Fibroblast of the aortic adventitia (primary cell): ENCODE data around the gene PWP1. TPM values are rescaled to one million over a fixed set of nuclear protein-coding genes. Genes with fewer than 3 reads are reported as not detected.

Source experiments
- DNase-seq: peaks from one replicate; pipeline ENCODE4 v3.0.0-alpha.2; 2010; ENCODE audit warnings: low read depth
- H3K4me3 ChIP-seq: 2 replicates; pipeline ENCODE4 v1.5.1; 2011; ENCODE audit warnings: low read depth, mild to moderate bottlenecking, control low read depth, low read length, moderate library complexity
- total RNA-seq: library from RNA; depleted of rRNA; stranded (reverse); fragments of >200 nt; gene quantifications from 2 replicates; pipeline ENCODE4 v1.2.3, GENCODE V29; 2012; ENCODE audit warnings: low replicate concordance
- TF ChIP-seq, protein P1 (sequence below): IDR thresholded peaks from 2 replicates; pipeline ENCODE4 v1.5.1; 2011; ENCODE audit warnings: mild to moderate bottlenecking, low read length, control low read depth, inconsistent platforms; ENCODE audit not compliant: insufficient read depth

The PWP1 gene
- total RNA-seq, 1 donor: 72.0 TPM

DNA sequence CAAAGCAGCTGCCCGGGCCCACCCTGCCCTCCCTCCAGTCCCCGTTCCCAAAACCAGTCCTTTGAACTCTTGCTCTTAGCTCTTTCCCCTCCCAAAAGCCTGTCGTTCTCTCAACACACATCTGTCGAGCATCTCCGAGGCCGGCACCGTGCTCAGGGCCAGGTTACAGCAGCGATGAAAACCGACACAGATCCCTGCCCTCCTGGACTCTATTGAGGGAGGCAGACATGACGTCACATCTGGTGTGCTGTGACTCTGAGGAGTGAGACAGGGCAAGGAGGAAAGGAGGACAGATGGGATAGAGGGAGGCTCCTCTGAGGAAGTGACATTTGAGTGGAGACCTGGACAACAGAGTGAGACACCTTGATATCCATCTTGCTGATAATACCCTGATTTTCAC lies 34.6 kb upstream of the PWP1 start:
- no peak for DNase-seq
- no peak overlapping the region for H3K4me3 ChIP-seq
- TF ChIP-seq, protein P1, sequence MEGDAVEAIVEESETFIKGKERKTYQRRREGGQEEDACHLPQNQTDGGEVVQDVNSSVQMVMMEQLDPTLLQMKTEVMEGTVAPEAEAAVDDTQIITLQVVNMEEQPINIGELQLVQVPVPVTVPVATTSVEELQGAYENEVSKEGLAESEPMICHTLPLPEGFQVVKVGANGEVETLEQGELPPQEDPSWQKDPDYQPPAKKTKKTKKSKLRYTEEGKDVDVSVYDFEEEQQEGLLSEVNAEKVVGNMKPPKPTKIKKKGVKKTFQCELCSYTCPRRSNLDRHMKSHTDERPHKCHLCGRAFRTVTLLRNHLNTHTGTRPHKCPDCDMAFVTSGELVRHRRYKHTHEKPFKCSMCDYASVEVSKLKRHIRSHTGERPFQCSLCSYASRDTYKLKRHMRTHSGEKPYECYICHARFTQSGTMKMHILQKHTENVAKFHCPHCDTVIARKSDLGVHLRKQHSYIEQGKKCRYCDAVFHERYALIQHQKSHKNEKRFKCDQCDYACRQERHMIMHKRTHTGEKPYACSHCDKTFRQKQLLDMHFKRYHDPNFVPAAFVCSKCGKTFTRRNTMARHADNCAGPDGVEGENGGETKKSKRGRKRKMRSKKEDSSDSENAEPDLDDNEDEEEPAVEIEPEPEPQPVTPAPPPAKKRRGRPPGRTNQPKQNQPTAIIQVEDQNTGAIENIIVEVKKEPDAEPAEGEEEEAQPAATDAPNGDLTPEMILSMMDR: no peak

DNA sequence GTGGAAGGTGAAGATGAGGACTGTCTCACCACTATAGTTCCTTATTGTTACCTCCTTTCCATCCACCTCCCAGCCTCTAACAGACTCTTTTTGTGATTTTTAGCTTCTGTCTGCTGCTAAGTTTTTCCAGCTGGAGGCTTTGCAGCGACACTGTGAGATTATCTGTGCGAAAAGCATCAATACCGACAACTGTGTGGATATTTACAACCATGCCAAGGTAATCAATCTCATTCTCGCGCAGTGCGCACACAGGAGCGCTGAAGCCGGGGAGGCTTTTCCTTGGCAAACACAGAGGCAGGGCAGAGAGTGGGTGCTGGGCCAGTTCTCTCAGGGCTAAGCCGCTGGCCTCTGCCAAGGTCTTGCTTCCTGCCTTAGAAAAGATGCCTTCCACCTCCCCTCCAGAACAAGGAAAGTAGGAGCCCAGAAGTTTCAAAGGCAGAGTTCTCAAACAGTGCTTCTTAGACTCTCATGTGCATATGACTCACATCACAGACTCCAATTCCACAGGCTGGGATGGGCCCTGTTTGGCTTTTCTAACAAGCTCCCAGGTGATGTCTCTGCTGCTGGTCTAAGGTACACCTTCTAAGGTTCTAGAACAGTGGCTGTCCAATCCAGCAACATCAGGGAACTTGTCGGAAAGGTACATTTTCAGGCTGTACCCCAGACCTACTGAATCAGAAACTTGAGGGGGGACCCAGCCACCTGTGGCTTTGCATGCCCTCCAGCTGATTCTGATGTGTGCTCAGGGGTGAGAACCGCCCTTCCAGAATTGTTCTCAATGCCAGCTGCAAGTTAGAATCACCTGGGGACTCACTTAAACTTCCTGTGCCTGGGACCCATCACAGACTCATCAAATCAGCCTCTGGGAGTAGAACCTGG lies 33.8 kb upstream of the PWP1 start:
- H3K4me3 ChIP-seq: no peak overlapping the region
- DNase-seq: no peak
- TF ChIP-seq, protein P1: no peak

DNA sequence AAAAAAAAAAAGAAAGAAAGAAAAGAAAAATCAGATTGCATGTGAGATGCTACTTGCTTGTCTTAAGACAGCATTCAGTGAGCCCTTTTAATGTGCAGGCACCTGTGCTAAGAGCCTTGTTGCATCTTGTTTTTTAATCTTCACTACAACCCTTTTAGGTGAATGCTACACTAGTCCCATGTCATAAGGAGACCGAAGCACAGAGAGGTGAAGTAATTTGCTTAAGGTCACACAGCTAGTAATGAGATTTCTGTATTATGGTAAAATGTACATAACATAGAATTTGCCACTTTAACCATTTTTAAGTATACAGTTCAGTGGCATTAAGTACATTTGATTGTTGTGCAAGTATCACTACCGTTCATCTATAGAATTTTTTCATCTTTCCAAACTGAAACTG lies 32.1 kb upstream of the PWP1 start:
- H3K4me3 ChIP-seq: no peak overlapping the region
- TF ChIP-seq, protein P1: no peak
- no peak for DNase-seq

DNA sequence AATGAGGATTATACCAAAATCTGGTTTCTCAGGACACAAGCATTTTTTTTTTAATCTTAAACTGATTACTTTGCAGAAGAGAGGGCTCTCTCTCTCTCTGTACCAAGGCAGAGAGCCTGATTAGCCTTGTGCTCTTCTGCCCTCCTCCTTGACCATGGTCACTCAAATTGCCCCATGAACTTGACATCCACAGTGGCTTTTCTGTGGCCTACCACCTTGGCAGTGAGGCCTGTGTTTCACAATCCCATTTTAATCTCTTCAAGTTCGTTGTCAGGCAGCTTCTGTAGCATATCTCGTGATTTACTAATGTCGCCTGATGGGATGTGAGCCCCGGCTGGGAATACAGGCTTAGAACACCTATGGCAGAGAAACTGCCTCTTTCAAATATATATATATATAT lies 30.7 kb upstream of the PWP1 start:
- TF ChIP-seq, protein P1: no peak
- DNase-seq: no peak

DNA sequence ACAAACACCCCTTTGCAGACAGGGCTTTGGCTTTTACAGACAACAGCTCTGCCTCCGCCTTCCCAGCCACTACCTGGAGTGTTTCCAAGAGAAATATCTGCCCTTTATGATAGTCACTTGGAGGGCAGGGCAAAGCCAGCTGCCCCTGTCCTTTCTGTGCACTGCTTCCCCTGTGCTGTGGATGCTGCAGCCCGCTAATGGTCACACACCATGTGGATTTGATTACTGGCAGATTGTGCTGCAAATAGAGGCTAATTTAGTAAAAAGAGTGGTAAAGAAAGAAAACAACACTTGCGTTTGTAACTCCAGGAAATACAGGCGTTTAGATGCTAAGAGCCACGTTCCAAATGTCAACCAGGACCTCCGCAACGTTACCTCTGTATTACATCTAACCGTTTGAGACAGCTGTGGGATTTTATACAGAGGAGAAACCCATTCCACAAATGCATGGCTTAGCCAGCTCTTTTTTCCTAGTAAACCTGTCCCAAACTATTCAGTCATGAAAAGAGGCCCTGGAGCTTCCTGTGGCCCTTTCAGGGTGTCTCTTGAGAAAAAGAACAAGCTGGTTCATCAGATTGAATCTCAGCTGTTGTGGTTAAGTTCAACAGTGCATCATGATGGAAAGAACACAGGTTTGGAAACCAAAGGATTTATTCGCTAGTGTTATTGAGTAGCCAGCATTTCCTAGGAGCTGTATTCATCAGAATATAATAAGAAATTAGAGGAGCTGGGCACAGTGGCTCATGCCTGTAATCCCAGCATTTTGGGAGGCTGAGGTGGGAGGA lies 30.1 kb upstream of the PWP1 start:
- DNase-seq: no peak
- H3K4me3 ChIP-seq: no peak overlapping the region
- TF ChIP-seq, protein P1: no peak

More for the DNA sequence above, 30.7 kb upstream of the PWP1 start:
- no peak overlapping the region for H3K4me3 ChIP-seq

DNA sequence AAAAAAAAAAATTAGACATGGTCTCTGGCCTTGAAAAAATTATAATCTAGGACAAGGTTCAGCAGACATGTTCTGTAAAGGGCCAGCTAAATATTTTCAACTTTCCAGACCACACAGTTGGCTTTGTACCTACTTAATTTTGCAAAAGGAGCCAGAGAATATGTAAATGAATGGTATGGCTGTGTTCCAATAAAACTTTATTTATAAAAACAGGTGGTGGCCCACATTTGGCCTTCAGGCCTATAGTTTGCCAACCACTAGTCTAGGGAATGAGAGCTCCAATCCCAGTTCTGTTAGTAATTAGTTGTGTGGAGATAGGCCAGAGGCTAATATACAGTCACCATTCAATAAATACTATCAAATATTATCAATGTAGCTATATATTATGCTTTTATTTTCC lies 29.3 kb upstream of the PWP1 start:
- no peak overlapping the region for H3K4me3 ChIP-seq
- TF ChIP-seq, protein P1: no peak
- no peak for DNase-seq
